22Rv1 (cell line): ENCODE measurements around the gene CTCFL.

Experiments
- H3K27ac ChIP-seq: fragments of 450-650 bp; 2 replicates; pipeline ENCODE4 v1.5.1; 2017
- ZFX ChIP-seq: fragments of 450-650 bp; IDR thresholded peaks from 2 replicates; pipeline ENCODE4 v1.6.1; 2017; ENCODE audit warnings: antibody characterized with exemption, borderline replicate concordance
- TF ChIP-seq, protein P1 (sequence below): fragments of 450-650 bp; IDR thresholded peaks from 2 replicates; pipeline ENCODE4 v1.5.1; 2017; ENCODE audit warnings: mild to moderate bottlenecking

Gene CTCFL

DNA sequence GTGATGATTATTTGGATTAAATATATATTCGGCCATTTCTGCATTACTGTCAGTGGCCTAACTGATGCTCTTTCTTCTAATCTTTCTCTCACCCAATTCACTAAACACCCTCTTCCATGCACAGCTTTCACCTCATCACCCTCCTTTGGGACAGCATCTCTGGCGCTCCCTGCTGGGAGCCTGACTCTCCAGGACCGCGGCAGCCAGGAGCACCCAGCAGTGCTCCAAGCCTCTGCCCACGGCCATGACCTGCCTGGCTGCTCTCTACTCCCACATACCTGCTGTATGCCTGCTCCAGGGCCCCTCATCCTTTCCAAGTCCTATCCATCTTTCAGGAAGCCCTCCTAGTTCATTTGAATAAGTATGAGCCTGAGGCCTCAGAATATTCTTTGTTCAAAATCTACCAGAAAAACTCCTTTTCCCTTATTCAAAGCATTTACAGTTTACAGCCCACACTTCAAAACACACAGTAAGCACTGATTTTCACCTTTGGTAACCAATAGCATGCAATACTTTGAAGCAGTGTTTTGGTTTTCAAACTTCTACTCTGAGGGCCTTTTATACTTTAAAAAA is 15.2 kb downstream of the CTCFL start:
- H3K27ac ChIP-seq = no peak overlapping the region
- TF ChIP-seq ZFX = no peak
- TF ChIP-seq, protein P1, sequence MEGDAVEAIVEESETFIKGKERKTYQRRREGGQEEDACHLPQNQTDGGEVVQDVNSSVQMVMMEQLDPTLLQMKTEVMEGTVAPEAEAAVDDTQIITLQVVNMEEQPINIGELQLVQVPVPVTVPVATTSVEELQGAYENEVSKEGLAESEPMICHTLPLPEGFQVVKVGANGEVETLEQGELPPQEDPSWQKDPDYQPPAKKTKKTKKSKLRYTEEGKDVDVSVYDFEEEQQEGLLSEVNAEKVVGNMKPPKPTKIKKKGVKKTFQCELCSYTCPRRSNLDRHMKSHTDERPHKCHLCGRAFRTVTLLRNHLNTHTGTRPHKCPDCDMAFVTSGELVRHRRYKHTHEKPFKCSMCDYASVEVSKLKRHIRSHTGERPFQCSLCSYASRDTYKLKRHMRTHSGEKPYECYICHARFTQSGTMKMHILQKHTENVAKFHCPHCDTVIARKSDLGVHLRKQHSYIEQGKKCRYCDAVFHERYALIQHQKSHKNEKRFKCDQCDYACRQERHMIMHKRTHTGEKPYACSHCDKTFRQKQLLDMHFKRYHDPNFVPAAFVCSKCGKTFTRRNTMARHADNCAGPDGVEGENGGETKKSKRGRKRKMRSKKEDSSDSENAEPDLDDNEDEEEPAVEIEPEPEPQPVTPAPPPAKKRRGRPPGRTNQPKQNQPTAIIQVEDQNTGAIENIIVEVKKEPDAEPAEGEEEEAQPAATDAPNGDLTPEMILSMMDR = peak; percentile 72

DNA sequence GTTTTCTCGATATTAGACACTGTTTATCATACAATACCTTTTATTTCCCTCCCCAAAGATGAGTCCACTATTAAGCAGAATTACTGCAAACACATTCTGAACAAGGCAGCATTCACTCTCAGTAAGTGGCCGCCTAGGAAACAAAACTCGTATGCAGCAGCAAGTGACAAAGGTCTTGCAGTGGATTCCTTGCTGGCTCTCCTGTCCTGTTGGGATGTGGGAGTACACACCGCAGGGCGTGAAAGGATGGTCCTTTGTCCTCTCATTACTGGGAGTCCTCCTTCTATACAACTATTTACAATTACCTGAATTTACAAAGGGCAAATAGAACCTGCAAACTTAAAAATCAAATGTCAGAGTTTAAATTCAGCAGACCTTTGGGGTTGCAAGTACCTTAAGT is 16.1 kb downstream of the CTCFL start:
- no peak overlapping the region for H3K27ac ChIP-seq
- no peak for TF ChIP-seq ZFX

DNA sequence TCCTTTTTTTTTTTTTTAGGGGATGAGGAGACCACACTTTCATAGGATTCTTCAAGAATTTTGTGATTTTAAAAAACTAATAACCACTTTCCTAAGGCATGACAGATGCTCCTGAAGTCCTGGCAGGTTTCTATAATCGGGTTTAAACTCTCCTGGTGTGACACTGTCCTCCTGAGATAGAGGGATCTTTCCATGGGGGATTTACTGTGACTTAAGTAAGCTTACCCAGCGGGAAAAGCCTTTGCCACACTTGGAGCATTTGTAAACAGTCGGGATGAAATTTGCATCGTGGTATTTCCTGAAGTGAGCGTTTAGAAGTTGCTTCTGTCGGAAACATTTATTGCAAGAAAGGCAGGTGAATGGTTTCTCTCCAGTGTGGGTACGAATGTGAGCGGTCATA is 16.6 kb downstream of the CTCFL start:
- TF ChIP-seq ZFX = no peak
- TF ChIP-seq, protein P1 = no peak
- no peak overlapping the region for H3K27ac ChIP-seq

DNA sequence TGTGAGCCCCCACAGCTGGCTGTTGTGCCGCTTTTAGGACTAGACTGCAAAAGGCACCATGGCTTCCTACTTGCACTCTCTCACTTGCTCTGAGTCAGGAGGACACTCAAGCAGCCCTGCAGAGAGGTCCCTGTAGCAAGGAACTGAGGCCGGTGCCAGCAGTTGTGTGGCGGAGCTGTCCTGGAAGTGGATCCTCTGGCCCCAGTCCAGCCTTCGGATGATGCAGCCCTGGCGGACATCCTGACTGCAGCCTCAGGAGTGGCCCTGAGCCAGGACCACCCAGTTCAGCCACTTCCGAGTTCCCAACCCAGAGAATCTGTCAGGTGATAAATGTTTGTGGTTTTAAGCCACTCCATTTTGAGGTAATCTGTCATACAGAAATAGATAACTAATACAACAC is 17.5 kb downstream of the CTCFL start:
- TF ChIP-seq, protein P1 = no peak
- no peak for TF ChIP-seq ZFX
- no peak overlapping the region for H3K27ac ChIP-seq

DNA sequence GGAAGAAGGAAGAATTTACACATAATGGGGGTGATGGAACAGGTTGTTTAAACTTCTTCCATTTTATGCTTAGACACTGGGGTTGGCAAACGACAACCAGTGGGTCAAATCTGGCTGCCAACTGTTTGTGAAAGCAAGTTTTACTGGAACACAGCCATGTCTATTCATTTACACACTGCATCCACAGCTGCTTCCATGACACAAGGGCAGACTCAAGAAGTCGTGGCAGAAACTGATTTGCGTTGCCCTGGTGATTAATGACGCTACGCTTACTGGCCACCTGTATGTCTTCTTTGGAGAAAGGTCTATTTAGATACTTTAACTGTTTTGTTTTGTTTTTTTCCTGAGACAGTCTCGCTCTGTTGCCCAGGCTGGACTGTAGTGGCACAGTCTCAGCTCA is 19.0 kb downstream of the CTCFL start:
- TF ChIP-seq ZFX = no peak
- TF ChIP-seq, protein P1 = no peak
- H3K27ac ChIP-seq = no peak overlapping the region

DNA sequence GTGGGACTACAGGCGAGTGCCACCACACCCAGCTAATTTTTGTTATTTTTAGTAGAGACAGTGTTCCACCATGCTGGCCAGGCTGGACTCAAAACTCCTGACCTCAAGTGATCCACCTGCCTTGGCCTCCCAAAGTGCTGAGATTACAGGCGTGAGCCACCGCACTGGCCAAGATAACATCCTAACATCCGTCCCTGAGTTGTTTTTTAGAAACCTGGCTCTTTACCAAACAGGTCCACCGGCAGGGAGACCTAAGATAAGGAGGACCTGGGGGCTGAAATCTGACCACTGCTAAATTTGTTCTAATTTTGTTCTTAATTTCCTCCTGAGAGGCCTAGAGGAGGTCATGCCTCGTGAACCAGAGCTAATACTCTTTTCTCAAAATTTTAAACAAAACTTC is 20.5 kb downstream of the CTCFL start:
- no peak overlapping the region for H3K27ac ChIP-seq
- TF ChIP-seq, protein P1 = no peak
- no peak for TF ChIP-seq ZFX

DNA sequence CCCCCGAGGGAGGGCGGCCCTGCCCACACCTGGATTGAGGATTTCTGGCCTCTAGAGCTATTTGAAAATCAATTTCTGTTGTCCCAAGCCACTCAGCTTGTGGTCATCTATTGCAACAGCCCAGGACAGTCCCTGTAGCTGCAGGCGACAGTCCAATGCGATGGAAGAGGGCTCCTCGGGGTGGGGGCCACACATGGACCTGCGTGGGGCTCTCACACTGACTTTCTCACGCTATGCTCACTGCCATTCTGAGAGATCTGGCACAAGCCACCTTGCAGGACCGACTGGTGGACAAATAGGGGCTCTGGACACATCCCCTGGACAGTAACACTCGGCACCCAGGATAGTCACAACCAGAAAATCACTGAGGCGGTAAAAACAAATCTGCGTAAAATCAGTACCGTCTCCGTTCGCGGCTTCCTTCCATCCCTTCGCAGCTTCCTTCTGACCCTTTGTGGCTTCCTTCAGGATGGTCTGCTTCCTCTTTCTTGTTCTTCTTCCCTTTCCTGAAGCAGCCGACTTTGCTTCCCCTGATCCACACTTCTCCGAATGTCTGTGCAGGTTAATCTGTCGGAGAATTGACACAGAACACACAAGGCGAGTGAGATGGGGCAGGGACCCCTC is 21.8 kb downstream of the CTCFL start:
- no peak for TF ChIP-seq ZFX
- TF ChIP-seq, protein P1 = no peak

DNA sequence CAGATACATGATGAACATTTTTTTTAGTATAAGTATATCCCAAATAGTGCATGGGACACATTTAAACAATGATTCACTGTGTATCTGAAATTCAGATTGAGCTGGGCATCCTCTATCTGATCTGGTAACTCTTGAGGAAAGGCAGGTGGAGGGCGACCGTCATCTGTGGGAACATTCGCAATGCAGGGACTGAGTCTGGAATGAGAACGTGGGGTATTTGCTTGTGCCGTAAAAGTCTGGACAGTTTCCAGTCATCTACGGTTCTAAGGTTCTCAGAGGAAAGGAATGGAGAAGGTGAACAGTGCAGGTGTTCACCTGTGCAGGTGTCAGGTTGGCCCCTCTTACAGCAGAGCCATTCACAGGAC is 22.6 kb downstream of the CTCFL start:
- no peak overlapping the region for H3K27ac ChIP-seq
- TF ChIP-seq, protein P1 = no peak
- TF ChIP-seq ZFX = no peak

More for the DNA sequence above, 21.8 kb downstream of the CTCFL start:
- no peak overlapping the region for H3K27ac ChIP-seq
